CD8-positive, alpha-beta memory T cell (primary cell): ENCODE results near the gene MRTFA. TPM values are rescaled to one million over a fixed set of nuclear protein-coding genes. Genes with fewer than 3 reads are reported as not detected.

Experiments used
- CTCF ChIA-PET: fragments of 350-600 bp; sonication (Branson Sonifier 250); formaldehyde crosslinking; loops from one replicate; lab custom pipeline; 2021; ENCODE audit warnings: antibody characterized with exemption; lab: Charles Lee
- POLR2A ChIA-PET: fragments of 350-600 bp; sonication (Branson Sonifier 250); formaldehyde crosslinking; loops from one replicate; lab custom pipeline; 2021; ENCODE audit warnings: antibody characterized with exemption; lab: Charles Lee
- DNase-seq, 5 donors: peaks; one replicate each; pipeline versions ENCODE4 v3.0.0 to v3.0.0-alpha.2; 2020 to 2022; ENCODE audit warnings: mixed read lengths in 1 of 5
- H3K27ac ChIP-seq: one replicate; pipeline ENCODE4 v1.7.0; 2013; ENCODE audit warnings: low read depth, mild to moderate bottlenecking, low read length, moderate library complexity
- H3K27me3 ChIP-seq: 2 replicates; pipeline ENCODE4 v1.7.0; 2013; ENCODE audit warnings: low read length, mild to moderate bottlenecking; ENCODE audit not compliant: insufficient read depth, poor library complexity, severe bottlenecking
- H3K36me3 ChIP-seq: 2 replicates; pipeline ENCODE4 v1.7.0; 2013; ENCODE audit warnings: mild to moderate bottlenecking, low read length, moderate library complexity; ENCODE audit not compliant: insufficient read depth
- H3K4me1 ChIP-seq: 2 replicates; pipeline ENCODE4 v1.7.0; 2013; ENCODE audit warnings: mild to moderate bottlenecking, low read length, moderate library complexity; ENCODE audit not compliant: insufficient read depth
- H3K4me3 ChIP-seq: 2 replicates; pipeline ENCODE4 v1.7.0; 2013; ENCODE audit warnings: mild to moderate bottlenecking, low read length
- H3K9me3 ChIP-seq: 2 replicates; pipeline ENCODE4 v1.7.0; 2013; ENCODE audit warnings: mild to moderate bottlenecking, low read length
- H3K27ac Mint-ChIP-seq, 8 donors: one replicate each; pipeline ENCODE4 v1.8.0; 2020 to 2021; ENCODE audit warnings: mixed read lengths in 8 of 8, mild to moderate bottlenecking in 6 of 8, inconsistent platforms in 3 of 8, moderate library complexity in 3 of 8
- H3K27me3 Mint-ChIP-seq, 2 donors: one replicate each; pipeline ENCODE4 v1.8.0; 2020 to 2021; ENCODE audit warnings: mixed read lengths in 2 of 2, mild to moderate bottlenecking in 1 of 2, moderate library complexity in 1 of 2
- H3K36me3 Mint-ChIP-seq, 3 donors: one replicate each; pipeline ENCODE4 v1.8.0; 2020 to 2021; ENCODE audit warnings: mixed read lengths in 3 of 3, inconsistent platforms in 1 of 3, mild to moderate bottlenecking in 1 of 3
- H3K4me1 Mint-ChIP-seq, 3 donors: one replicate each; pipeline ENCODE4 v1.8.0; 2020 to 2021; ENCODE audit warnings: mixed read lengths in 3 of 3, inconsistent platforms in 1 of 3, mild to moderate bottlenecking in 1 of 3
- H3K4me3 Mint-ChIP-seq, 7 donors: one replicate each; pipeline ENCODE4 v1.8.0; 2020 to 2021; ENCODE audit warnings: mixed read lengths in 7 of 7, mild to moderate bottlenecking in 6 of 7, moderate library complexity in 4 of 7, inconsistent platforms in 2 of 7
- H3K9me3 Mint-ChIP-seq, 5 donors: one replicate each; pipeline ENCODE4 v1.8.0; 2020 to 2022; ENCODE audit warnings: mixed read lengths in 5 of 5, mild to moderate bottlenecking in 3 of 5, moderate library complexity in 2 of 5, inconsistent platforms in 1 of 5
- polyA plus RNA-seq: library from polyadenylated mRNA; unstranded; fragments of 300-500 nt; fragmentation: Illumina TruSeq; gene quantifications from one replicate; pipeline ENCODE4 v1.2.3, GENCODE V29; 2021
- total RNA-seq, 2 experiments: library from RNA; stranded (reverse); gene quantifications; one replicate each; pipeline ENCODE4 v1.2.3, GENCODE V29; 2021

MRTFA gene
- total and polyA plus RNA-seq, 3 experiments from 2014 or later: 22.9 to 40.5 (median 38.6) TPM

GRCh38 chr22:40613067-40613466 lies 23.5 kb downstream of the MRTFA start:
- Mint-ChIP-seq H3K9me3 (peaks cover 0 to 1% (median 0%) of the 10 kb centered on the region in 5 donors), H3K4me3 (no peak overlapping the region), H3K27me3 (no peaks in the 10 kb centered on the region), H3K36me3 (peaks cover 3 to 6% (median 4%) of the 10 kb centered on the region in 3 donors), H3K27ac (peak overlapping the region in 1 of 8 donors; percentile 59), H3K4me1 (peaks cover 28 to 49% (median 38%) of the 10 kb centered on the region in 3 donors)
- Histone ChIP-seq H3K4me3 (no peak overlapping the region), H3K36me3 (no peaks in the 10 kb centered on the region), H3K27me3 (no peaks in the 10 kb centered on the region), H3K4me1 (no peaks in the 10 kb centered on the region), H3K27ac (no peak overlapping the region), H3K9me3 (no peaks in the 10 kb centered on the region)
- POLR2A ChIA-PET: no interaction called here
- DNase-seq: no peak
- CTCF ChIA-PET: interaction anchor here (1.4 kb wide), 1 partner anchor 12 kb away, joined by 3 read pairs; no protein-coding TSS in a partner anchor

GRCh38 chr22:40612291-40612751 lies 24.2 kb downstream of the MRTFA start:
- CTCF ChIA-PET: interaction anchor here (1.4 kb wide), 2 partner anchors 11 to 28 kb away, joined by 3 read pairs; no protein-coding TSS in a partner anchor
- peaks cover 0 to 6% (median 3%) of the 10 kb centered on the region in 3 donors for H3K36me3 Mint-ChIP-seq
- POLR2A ChIA-PET: no interaction called here
- H3K27me3 ChIP-seq: no peaks in the 10 kb centered on the region
- no peak overlapping the region for H3K27ac ChIP-seq
- no peaks in the 10 kb centered on the region for H3K9me3 ChIP-seq
- H3K27ac Mint-ChIP-seq: no peak overlapping the region
- no peak overlapping the region for H3K4me3 Mint-ChIP-seq
- H3K9me3 Mint-ChIP-seq: no peaks in the 10 kb centered on the region
- no peaks in the 10 kb centered on the region for H3K27me3 Mint-ChIP-seq
- H3K4me1 Mint-ChIP-seq: peaks cover 29 to 53% (median 39%) of the 10 kb centered on the region in 3 donors
- no peaks in the 10 kb centered on the region for H3K36me3 ChIP-seq
- DNase-seq: no peak
- no peaks in the 10 kb centered on the region for H3K4me1 ChIP-seq
- H3K4me3 ChIP-seq: no peak overlapping the region

GRCh38 chr22:40611606-40612005 lies 24.9 kb downstream of the MRTFA start:
- Mint-ChIP-seq H3K27ac (no peak overlapping the region), H3K4me3 (no peak overlapping the region), H3K27me3 (no peaks in the 10 kb centered on the region), H3K4me1 (peaks cover 35 to 58% (median 45%) of the 10 kb centered on the region in 3 donors), H3K9me3 (no peaks in the 10 kb centered on the region), H3K36me3 (peaks cover 0 to 5% (median 3%) of the 10 kb centered on the region in 3 donors)
- CTCF ChIA-PET: interaction anchor here (1.4 kb wide), 1 partner anchor 27 kb away, joined by 3 read pairs; no protein-coding TSS in a partner anchor
- no peaks in the 10 kb centered on the region for H3K27me3 ChIP-seq
- no peak overlapping the region for H3K4me3 ChIP-seq
- H3K27ac ChIP-seq: no peak overlapping the region
- POLR2A ChIA-PET: no interaction called here
- no peak for DNase-seq
- H3K4me1 ChIP-seq: peaks cover 5% of the 10 kb centered on the region
- no peaks in the 10 kb centered on the region for H3K36me3 ChIP-seq
- no peaks in the 10 kb centered on the region for H3K9me3 ChIP-seq

GRCh38 chr22:40610329-40610850 lies 26.1 kb downstream of the MRTFA start:
- ChIA-PET POLR2A (no interaction called here), CTCF (interaction anchor here (0.9 kb wide), 1 partner anchor 35 kb away, joined by 4 read pairs; no protein-coding TSS in a partner anchor)
- peak overlapping the region in 2 of 8 donors; percentile 25 to 61 for H3K27ac Mint-ChIP-seq
- no peak overlapping the region for H3K27ac ChIP-seq
- H3K36me3 ChIP-seq: no peaks in the 10 kb centered on the region
- no peak overlapping the region for H3K4me3 ChIP-seq
- H3K27me3 ChIP-seq: no peaks in the 10 kb centered on the region
- H3K4me3 Mint-ChIP-seq: no peak overlapping the region
- H3K9me3 Mint-ChIP-seq: no peaks in the 10 kb centered on the region
- H3K27me3 Mint-ChIP-seq: no peaks in the 10 kb centered on the region
- peaks cover 41 to 65% (median 50%) of the 10 kb centered on the region in 3 donors for H3K4me1 Mint-ChIP-seq
- H3K36me3 Mint-ChIP-seq: peaks cover 0 to 3% (median 0%) of the 10 kb centered on the region in 3 donors
- DNase-seq: no peak
- peaks cover 9% of the 10 kb centered on the region for H3K4me1 ChIP-seq
- H3K9me3 ChIP-seq: no peaks in the 10 kb centered on the region

GRCh38 chr22:40609216-40609615 lies 27.3 kb downstream of the MRTFA start:
- H3K27ac ChIP-seq: no peak overlapping the region
- peaks cover 44 to 70% (median 58%) of the 10 kb centered on the region in 3 donors for H3K4me1 Mint-ChIP-seq
- H3K36me3 ChIP-seq: no peaks in the 10 kb centered on the region
- peaks cover 9% of the 10 kb centered on the region for H3K4me1 ChIP-seq
- H3K27ac Mint-ChIP-seq: no peak overlapping the region
- no peak overlapping the region for H3K4me3 Mint-ChIP-seq
- POLR2A ChIA-PET: interaction anchor here (0.7 kb wide), 1 partner anchor 537 kb away, joined by 3 read pairs; no protein-coding TSS in a partner anchor
- H3K9me3 Mint-ChIP-seq: no peaks in the 10 kb centered on the region
- DNase-seq: no peak
- CTCF ChIA-PET: no interaction called here
- H3K4me3 ChIP-seq: no peak overlapping the region
- H3K27me3 Mint-ChIP-seq: no peaks in the 10 kb centered on the region
- H3K9me3 ChIP-seq: no peaks in the 10 kb centered on the region
- H3K36me3 Mint-ChIP-seq: peaks cover 0 to 4% (median 0%) of the 10 kb centered on the region in 3 donors
- no peaks in the 10 kb centered on the region for H3K27me3 ChIP-seq

- ChIA-PET CTCF (no interaction called here), POLR2A (no interaction called here)
- no peak for DNase-seq
- Mint-ChIP-seq H3K27me3 (no peaks in the 10 kb centered on the region), H3K4me3 (no peak overlapping the region), H3K27ac (peak overlapping the region in 5 of 8 donors; percentile 6 to 63 (median 52)), H3K9me3 (no peaks in the 10 kb centered on the region), H3K4me1 (peaks cover 46 to 69% (median 64%) of the 10 kb centered on the region in 3 donors), H3K36me3 (peaks cover 0 to 1% (median 0%) of the 10 kb centered on the region in 3 donors)
- H3K27me3 ChIP-seq: no peaks in the 10 kb centered on the region
- H3K9me3 ChIP-seq: no peaks in the 10 kb centered on the region
- H3K27ac ChIP-seq: no peak overlapping the region
- no peaks in the 10 kb centered on the region for H3K36me3 ChIP-seq
- H3K4me1 ChIP-seq: peaks cover 9% of the 10 kb centered on the region
- no peak overlapping the region for H3K4me3 ChIP-seq
These were observed 29.0 kb downstream of the MRTFA start for GRCh38 chr22:40607506-40607905.

GRCh38 chr22:40606306-40606705 lies 30.2 kb downstream of the MRTFA start:
- POLR2A ChIA-PET: no interaction called here
- H3K27ac ChIP-seq: no peak overlapping the region
- no peak for DNase-seq
- Mint-ChIP-seq H3K36me3 (peaks cover 0 to 1% (median 0%) of the 10 kb centered on the region in 3 donors), H3K27ac (peak overlapping the region in 2 of 8 donors; percentile 8 to 17), H3K4me1 (peaks cover 49 to 68% (median 62%) of the 10 kb centered on the region in 3 donors), H3K27me3 (no peaks in the 10 kb centered on the region), H3K9me3 (no peaks in the 10 kb centered on the region), H3K4me3 (no peak overlapping the region)
- no peaks in the 10 kb centered on the region for H3K9me3 ChIP-seq
- H3K27me3 ChIP-seq: no peaks in the 10 kb centered on the region
- H3K36me3 ChIP-seq: no peaks in the 10 kb centered on the region
- peaks cover 9% of the 10 kb centered on the region for H3K4me1 ChIP-seq
- no peak overlapping the region for H3K4me3 ChIP-seq
- CTCF ChIA-PET: interaction anchor here (0.9 to 1.8 kb wide), 2 partner anchors 20 to 82 kb away, joined by 3 to 7 read pairs; no protein-coding TSS in a partner anchor

- Mint-ChIP-seq H3K4me3 (no peak overlapping the region), H3K27me3 (no peaks in the 10 kb centered on the region), H3K36me3 (peaks cover 0 to 1% (median 0%) of the 10 kb centered on the region in 3 donors), H3K27ac (peak overlapping the region in 1 of 8 donors; percentile 17), H3K4me1 (peaks cover 52 to 73% (median 61%) of the 10 kb centered on the region in 3 donors), H3K9me3 (no peaks in the 10 kb centered on the region)
- DNase-seq: no peak
- ChIA-PET POLR2A (no interaction called here), CTCF (interaction anchor here (0.9 to 1.8 kb wide), 2 partner anchors 20 to 81 kb away, joined by 3 to 7 read pairs; no protein-coding TSS in a partner anchor)
- Histone ChIP-seq H3K4me3 (no peak overlapping the region), H3K36me3 (no peaks in the 10 kb centered on the region), H3K27me3 (no peaks in the 10 kb centered on the region), H3K9me3 (no peaks in the 10 kb centered on the region), H3K27ac (no peak overlapping the region), H3K4me1 (peaks cover 9% of the 10 kb centered on the region)
These were observed 30.8 kb downstream of the MRTFA start for GRCh38 chr22:40605761-40606160.
